ENCODE results near the gene NLK.
A peak's percentile ranks its signal among the peaks of the same experiment; 100 is the strongest.

NLK gene

DNA sequence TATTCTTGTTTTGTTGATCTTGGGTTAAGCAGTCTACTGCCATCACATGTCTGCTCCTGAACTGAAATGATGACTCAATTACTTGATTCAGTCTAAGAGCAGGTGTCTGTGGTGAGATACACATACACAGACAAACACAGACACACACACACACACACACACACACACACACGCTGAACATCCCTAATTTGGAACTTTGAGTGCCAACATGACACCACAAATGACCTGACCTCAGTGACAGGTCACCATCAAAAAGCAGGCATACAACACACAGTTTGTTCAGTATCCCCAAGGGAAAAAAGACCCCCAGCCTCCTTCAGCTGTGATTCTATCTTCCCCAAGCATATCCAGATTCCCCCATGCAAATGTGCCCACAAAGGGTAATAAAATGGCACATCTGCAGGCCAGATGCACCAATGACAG is 146.4 kb downstream of the NLK start:
- no peak for TF ChIP-seq POLR2A (IDR thresholded peaks at IDR 0.05; ENCODE audit: extremely low read depth, insufficient read length)
- TF ChIP-seq MYC (IDR thresholded peaks at IDR 0.05; ENCODE audit: low read depth, low read length) = no peak
- TF ChIP-seq, protein P1, sequence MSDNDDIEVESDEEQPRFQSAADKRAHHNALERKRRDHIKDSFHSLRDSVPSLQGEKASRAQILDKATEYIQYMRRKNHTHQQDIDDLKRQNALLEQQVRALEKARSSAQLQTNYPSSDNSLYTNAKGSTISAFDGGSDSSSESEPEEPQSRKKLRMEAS (IDR thresholded peaks at IDR 0.05; ENCODE audit: low read depth, low read length) = no peak
- TF ChIP-seq, protein P2, sequence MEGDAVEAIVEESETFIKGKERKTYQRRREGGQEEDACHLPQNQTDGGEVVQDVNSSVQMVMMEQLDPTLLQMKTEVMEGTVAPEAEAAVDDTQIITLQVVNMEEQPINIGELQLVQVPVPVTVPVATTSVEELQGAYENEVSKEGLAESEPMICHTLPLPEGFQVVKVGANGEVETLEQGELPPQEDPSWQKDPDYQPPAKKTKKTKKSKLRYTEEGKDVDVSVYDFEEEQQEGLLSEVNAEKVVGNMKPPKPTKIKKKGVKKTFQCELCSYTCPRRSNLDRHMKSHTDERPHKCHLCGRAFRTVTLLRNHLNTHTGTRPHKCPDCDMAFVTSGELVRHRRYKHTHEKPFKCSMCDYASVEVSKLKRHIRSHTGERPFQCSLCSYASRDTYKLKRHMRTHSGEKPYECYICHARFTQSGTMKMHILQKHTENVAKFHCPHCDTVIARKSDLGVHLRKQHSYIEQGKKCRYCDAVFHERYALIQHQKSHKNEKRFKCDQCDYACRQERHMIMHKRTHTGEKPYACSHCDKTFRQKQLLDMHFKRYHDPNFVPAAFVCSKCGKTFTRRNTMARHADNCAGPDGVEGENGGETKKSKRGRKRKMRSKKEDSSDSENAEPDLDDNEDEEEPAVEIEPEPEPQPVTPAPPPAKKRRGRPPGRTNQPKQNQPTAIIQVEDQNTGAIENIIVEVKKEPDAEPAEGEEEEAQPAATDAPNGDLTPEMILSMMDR (IDR thresholded peaks at IDR 0.05; ENCODE audit: low read depth, low read length) = no peak
- DNase-seq (ENCODE audit: low read depth) = no peak
- no peak overlapping the region for H3K4me3 ChIP-seq (ENCODE audit: low read depth, low read length)

DNA sequence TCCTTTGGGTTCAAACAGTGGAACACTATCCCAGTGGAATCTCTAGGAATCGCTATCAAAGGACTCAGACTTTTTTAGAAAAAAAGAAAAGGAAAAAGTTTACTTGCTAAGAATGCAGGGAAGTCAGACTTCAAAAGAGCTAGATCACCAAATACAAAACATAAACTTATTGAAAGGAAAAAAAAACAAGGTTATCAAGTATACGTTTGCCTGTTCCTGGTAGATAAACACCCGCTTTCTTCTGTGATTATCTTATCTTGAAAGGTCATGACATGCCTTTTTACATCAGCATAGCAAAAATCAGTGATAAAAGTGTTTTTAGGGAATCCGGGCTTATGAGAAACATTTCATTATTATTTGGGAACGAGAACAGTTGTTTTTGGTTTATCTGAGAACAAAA is 147.2 kb downstream of the NLK start:
- H3K4me3 ChIP-seq (ENCODE audit: low read depth, low read length) = no peak overlapping the region
- TF ChIP-seq, protein P1 (IDR thresholded peaks at IDR 0.05; ENCODE audit: low read depth, low read length) = no peak
- TF ChIP-seq POLR2A (IDR thresholded peaks at IDR 0.05; ENCODE audit: extremely low read depth, insufficient read length) (no peak), MYC (IDR thresholded peaks at IDR 0.05; ENCODE audit: low read depth, low read length) (no peak)
- DNase-seq (ENCODE audit: low read depth) = no peak

DNA sequence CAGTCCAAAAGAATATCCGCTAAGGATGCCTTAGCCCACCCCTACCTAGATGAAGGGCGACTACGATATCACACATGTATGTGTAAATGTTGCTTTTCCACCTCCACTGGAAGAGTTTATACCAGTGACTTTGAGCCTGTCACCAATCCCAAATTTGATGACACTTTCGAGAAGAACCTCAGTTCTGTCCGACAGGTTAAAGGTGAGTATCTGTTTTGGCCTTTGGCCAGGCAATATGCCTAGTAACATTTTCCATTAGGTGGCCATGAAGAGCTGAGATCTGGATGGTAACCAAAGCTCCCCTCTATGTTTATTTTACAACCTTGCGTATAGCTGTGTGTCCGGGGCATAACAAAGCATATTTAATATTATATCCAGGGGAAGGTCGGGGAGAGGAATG is 148.5 kb downstream of the NLK start:
- no peak overlapping the region for H3K4me3 ChIP-seq (ENCODE audit: low read depth, low read length)
- no peak for DNase-seq (ENCODE audit: low read depth)
- TF ChIP-seq, protein P1 (IDR thresholded peaks at IDR 0.05; ENCODE audit: low read depth, low read length) = no peak
- TF ChIP-seq POLR2A (IDR thresholded peaks at IDR 0.05; ENCODE audit: extremely low read depth, insufficient read length) (no peak), MYC (IDR thresholded peaks at IDR 0.05; ENCODE audit: low read depth, low read length) (no peak)
- TF ChIP-seq, protein P2 (IDR thresholded peaks at IDR 0.05; ENCODE audit: low read depth, low read length) = no peak

DNA sequence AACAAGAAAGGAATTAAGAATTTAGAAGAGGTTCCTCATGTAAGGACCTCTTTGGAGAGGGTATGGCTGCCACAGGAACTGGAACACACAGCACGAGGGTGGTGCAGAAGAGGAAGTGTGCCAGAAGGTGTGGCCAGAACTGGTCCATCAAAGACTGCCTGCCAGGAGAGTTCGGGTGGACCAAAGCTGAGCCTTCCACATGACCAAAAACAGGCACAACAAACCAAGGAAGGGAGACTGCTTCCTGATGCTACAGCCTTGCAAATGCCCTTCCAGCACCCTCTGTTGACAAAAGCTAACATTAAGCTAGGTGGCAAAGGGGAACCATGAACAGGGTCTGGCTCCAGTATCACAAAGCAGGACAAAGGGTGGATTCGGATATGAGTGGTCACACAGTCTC is 150.8 kb downstream of the NLK start:
- 0 out of 2 replicates have a peak, but pooled peaks have one; percentile 13 for TF ChIP-seq MYC (IDR thresholded peaks at IDR 0.05; ENCODE audit: low read depth, low read length)
- TF ChIP-seq, protein P1 (IDR thresholded peaks at IDR 0.05; ENCODE audit: low read depth, low read length) = no peak
- no peak overlapping the region for H3K4me3 ChIP-seq (ENCODE audit: low read depth, low read length)
- DNase-seq (ENCODE audit: low read depth) = peak; percentile 36

DNA sequence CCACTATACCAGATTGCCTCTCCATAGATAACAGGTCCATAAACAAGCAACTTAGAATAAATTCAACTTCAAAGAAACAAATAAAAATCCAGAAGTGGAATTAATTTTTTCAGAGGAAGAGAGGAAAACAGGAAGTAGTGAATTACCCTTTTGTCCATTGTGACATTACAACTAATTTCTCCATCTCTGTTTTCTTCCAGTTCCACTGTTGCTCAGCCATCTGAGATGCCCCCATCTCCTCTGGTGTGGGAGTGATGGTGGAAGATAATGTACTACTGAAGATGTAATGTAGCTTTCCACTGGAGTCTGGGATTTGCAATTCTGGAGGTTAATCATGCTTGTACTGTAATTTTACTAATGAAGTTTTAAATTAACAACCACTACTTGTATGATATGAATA is 151.9 kb downstream of the NLK start:
- DNase-seq (ENCODE audit: low read depth) = no peak
- no peak for TF ChIP-seq POLR2A (IDR thresholded peaks at IDR 0.05; ENCODE audit: extremely low read depth, insufficient read length)
- TF ChIP-seq, protein P1 (IDR thresholded peaks at IDR 0.05; ENCODE audit: low read depth, low read length) = no peak
- TF ChIP-seq, protein P2 (IDR thresholded peaks at IDR 0.05; ENCODE audit: low read depth, low read length) = no peak
- TF ChIP-seq MYC (IDR thresholded peaks at IDR 0.05; ENCODE audit: low read depth, low read length) = no peak
- no peak overlapping the region for H3K4me3 ChIP-seq (ENCODE audit: low read depth, low read length)

DNA sequence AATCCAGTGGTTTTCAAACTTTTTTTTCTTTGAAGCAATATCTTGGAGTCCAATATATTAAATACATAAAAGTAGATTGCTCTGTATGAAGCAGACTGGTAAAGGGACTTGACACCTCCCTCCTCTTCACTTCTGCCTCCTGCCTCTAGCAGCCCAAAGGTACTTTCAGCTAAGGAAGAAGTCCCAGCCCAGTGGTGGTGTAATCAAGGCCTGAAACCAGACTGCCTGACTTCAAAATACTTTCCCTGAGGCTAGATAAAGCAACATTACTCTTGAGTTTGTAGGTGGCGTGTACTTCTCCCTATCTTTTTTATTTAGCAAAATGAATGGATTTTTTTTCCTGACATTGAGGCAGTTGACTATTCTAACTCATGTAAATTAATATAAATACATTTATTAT is 154.2 kb downstream of the NLK start:
- no peak overlapping the region for H3K4me3 ChIP-seq (ENCODE audit: low read depth, low read length)
- DNase-seq (ENCODE audit: low read depth) = no peak
- TF ChIP-seq POLR2A (IDR thresholded peaks at IDR 0.05; ENCODE audit: extremely low read depth, insufficient read length) (no peak), MYC (IDR thresholded peaks at IDR 0.05; ENCODE audit: low read depth, low read length) (no peak)
- TF ChIP-seq, protein P2 (IDR thresholded peaks at IDR 0.05; ENCODE audit: low read depth, low read length) = no peak
- TF ChIP-seq, protein P1 (IDR thresholded peaks at IDR 0.05; ENCODE audit: low read depth, low read length) = no peak
